SU-DHL-6 (cell line): ENCODE measurements around the gene METRN.

ENCODE experiments used
- H2AFZ ChIP-seq: fragments of 200-600 bp; sonication (generic); 2 replicates; pipeline ENCODE4 v1.6.1; 2014; ENCODE audit warnings: low read depth, mild to moderate bottlenecking, moderate library complexity, mixed read lengths, antibody characterized with exemption, low read length; ENCODE audit not compliant: severe bottlenecking
- H3F3A ChIP-seq: fragments of 200-600 bp; shearing (Covaris generic); 2 replicates; pipeline ENCODE4 v1.6.0; 2016; ENCODE audit warnings: antibody characterized with exemption, mild to moderate bottlenecking; ENCODE audit not compliant: insufficient read depth
- H3K27ac ChIP-seq: fragments of 200-600 bp; sonication (generic); 2 replicates; pipeline ENCODE4 v1.5.1; 2016; ENCODE audit warnings: low read depth, mild to moderate bottlenecking, low read length, moderate library complexity, mixed read lengths
- H3K27me3 ChIP-seq: fragments of 200-600 bp; sonication (generic), shearing (Covaris generic); 2 replicates; pipeline ENCODE4 v1.6.0; 2014; ENCODE audit warnings: mild to moderate bottlenecking, low read length
- H3K36me3 ChIP-seq: fragments of 200-600 bp; sonication (generic); 2 replicates; pipeline ENCODE4 v1.6.1; 2014; ENCODE audit warnings: mild to moderate bottlenecking, low read length, mixed read lengths
- H3K4me2 ChIP-seq: fragments of 300-600, 200-600 bp; shearing (Covaris generic), sonication (generic); 2 replicates; pipeline ENCODE4 v1.6.0; 2014; ENCODE audit warnings: low read length, low read depth, mild to moderate bottlenecking; ENCODE audit not compliant: poor library complexity, severe bottlenecking
- H3K4me3 ChIP-seq: fragments of 200-600 bp; sonication (generic); 2 replicates; pipeline ENCODE4 v1.5.1; 2014; ENCODE audit warnings: antibody characterized with exemption, low read length, mild to moderate bottlenecking, mixed read lengths; ENCODE audit not compliant: insufficient read depth, poor library complexity, severe bottlenecking
- H3K79me2 ChIP-seq: fragments of 200-600 bp; sonication (generic); 2 replicates; pipeline ENCODE4 v1.6.1; 2014; ENCODE audit warnings: mild to moderate bottlenecking, low read length, moderate library complexity; ENCODE audit not compliant: insufficient read depth
- H3K9ac ChIP-seq: fragments of 200-600 bp; sonication (generic); 2 replicates; pipeline ENCODE4 v1.7.0; 2014; ENCODE audit warnings: mild to moderate bottlenecking, low read length
- H3K9me2 ChIP-seq: fragments of 200-600 bp; sonication (generic); replicated peaks from 2 replicates; pipeline ENCODE4 v1.6.1; 2014; ENCODE audit warnings: low read length; ENCODE audit not compliant: insufficient read depth
- H3K9me3 ChIP-seq: fragments of 200-600 bp; sonication (generic); 2 replicates; pipeline ENCODE4 v1.6.1; 2014; ENCODE audit warnings: low read length, mixed read lengths; ENCODE audit not compliant: insufficient read depth
- H4K20me1 ChIP-seq: fragments of 200-600 bp; sonication (generic); 2 replicates; pipeline ENCODE4 v1.6.1; 2014; ENCODE audit warnings: low read depth, mild to moderate bottlenecking, antibody characterized with exemption, low read length, moderate library complexity, mixed read lengths
- CTCF ChIP-seq: fragments of 200-600 bp; sonication (generic); IDR thresholded peaks from one replicate; pipeline ENCODE4 v1.5.1; 2017; ENCODE audit warnings: antibody characterized with exemption, mild to moderate bottlenecking, low read length, moderate library complexity; ENCODE audit not compliant: insufficient read depth, poor library complexity, severe bottlenecking
- EZH2phosphoT487 ChIP-seq: fragments of 200-600 bp; sonication (generic), shearing (Covaris generic); conservative IDR thresholded peaks from 2 replicates; pipeline ENCODE4 v1.6.1; 2018; ENCODE audit warnings: mild to moderate bottlenecking, antibody characterized with exemption, low read length, moderate library complexity, mixed read lengths

METRN gene

GRCh38 chr16:760065-760464, 45.1 kb downstream of the METRN start:
- H2AFZ ChIP-seq = no peak overlapping the region
- H3K4me3 ChIP-seq = no peak overlapping the region
- H3K9ac ChIP-seq = no peak overlapping the region
- H4K20me1 ChIP-seq = no peaks in the 10 kb centered on the region
- H3K9me3 ChIP-seq = no peaks in the 10 kb centered on the region
- no peak overlapping the region for H3K27ac ChIP-seq
- TF ChIP-seq EZH2phosphoT487 (no peak), CTCF (no peak)
- no peaks in the 10 kb centered on the region for H3K79me2 ChIP-seq
- H3K36me3 ChIP-seq = no peaks in the 10 kb centered on the region
- no peaks in the 10 kb centered on the region for H3F3A ChIP-seq
- no peaks in the 10 kb centered on the region for H3K9me2 ChIP-seq
- H3K4me2 ChIP-seq = no peak overlapping the region
- H3K27me3 ChIP-seq = no peaks in the 10 kb centered on the region

DNA sequence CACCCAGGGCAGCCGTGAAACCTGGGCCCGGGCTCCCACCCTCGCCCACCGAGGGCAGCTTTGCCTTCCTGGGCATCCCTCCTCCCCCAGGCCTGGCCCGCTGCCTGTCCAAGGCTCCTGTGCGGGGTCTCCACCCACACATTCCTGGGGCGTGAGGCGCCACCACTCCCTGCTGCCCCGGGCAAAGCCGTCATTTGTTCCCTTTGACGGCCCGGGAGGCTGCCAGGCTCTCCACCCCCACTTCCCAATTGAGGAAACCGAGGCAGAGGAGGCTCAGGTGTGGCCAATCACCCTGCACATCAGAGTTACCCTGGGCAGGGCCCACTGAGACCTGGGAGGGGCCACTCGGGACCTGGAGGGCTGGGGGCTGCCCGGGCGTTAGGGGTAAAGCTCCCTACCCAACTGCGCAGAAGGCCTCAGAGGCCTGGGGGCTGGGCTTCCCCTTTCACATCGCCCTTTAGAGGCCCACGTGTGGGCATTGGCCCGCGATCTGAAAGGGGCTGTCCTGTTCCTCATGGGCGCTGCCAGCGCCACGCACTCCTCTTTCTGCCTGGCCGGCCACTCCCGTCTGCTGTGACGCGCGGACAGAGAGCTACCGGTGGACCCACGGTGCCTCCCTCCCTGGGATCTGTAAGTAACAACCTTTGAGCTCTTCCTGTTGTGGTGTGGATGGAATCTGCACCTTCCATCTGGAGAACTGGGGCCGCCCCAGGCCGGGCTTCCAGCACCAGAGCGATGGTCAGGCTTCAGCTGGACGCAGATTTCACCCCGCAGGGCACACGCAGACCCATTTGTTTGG, 45.8 kb downstream of the METRN start, which contains the start of gene MSLN:
Gene MSLN (plus strand): TSS at position 190 of the 799 bp plus-strand sequence. CDS start 1,947 bp downstream, outside the sequence.
- Histone ChIP-seq H2AFZ (no peak within 1 kb of the TSS), H3K36me3 (no peaks in the 10 kb centered on the region), H3K4me2 (no peak within 1 kb of the TSS), H3K9me2 (no peaks in the 10 kb centered on the region), H3K27me3 (no peaks in the 10 kb centered on the region), H4K20me1 (no peaks in the 10 kb centered on the region), H3F3A (no peaks in the 10 kb centered on the region), H3K27ac (no peak within 1 kb of the TSS), H3K9ac (no peak within 1 kb of the TSS), H3K4me3 (no peak within 1 kb of the TSS), H3K79me2 (no peaks in the 10 kb centered on the region), H3K9me3 (no peaks in the 10 kb centered on the region)
- TF ChIP-seq CTCF (no peak), EZH2phosphoT487 (no peak)

DNA sequence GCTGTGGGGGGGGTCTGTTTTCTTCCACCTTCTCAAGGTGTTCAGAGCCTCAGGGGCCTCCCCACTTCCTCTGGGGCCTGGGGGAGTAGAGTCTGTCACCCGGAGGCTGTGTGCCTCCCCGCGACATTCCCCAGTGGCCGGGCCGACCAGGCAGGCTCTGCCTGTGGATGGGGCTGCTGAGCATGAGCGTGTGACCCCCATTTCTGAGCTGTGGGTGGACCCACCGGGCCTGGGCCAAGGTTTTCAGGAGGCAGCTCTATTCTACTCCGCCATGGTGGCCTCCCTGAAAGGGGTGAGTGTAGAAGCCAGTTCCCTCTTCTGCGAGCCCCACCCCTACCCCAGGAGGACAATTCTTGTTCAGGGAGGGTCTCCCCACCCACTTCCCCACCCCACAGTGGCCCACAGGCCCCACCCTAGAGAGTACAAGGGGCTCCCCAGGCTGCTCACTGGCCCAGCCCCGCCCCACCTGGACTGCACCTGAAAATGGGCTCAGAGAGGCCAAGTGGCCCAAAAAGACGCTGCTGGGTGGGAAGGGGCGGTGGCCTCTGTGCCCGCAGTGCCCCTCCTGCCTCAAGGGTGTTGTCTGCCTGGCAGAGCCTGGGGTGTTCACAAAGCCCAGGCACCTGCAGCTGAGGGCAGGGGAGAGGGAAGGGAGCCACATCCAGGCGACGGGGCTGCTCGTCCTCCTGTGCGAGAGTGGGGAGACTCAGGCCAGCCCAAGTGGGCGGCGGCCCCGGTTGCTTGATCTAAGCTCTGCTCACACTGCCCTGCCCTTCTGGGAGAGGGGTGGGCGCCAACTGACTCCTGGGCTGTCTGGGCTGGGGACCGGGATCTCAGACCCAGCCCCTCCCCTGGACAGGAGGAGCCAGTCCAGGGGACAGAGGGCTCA, 47.0 kb downstream of the METRN start:
- H3K27me3 ChIP-seq = no peaks in the 10 kb centered on the region
- H3K36me3 ChIP-seq = no peaks in the 10 kb centered on the region
- no peak overlapping the region for H3K4me3 ChIP-seq
- H3K9me3 ChIP-seq = no peaks in the 10 kb centered on the region
- H3K9ac ChIP-seq = no peak overlapping the region
- no peak for TF ChIP-seq CTCF
- H3K27ac ChIP-seq = no peak overlapping the region
- no peak overlapping the region for H3K4me2 ChIP-seq
- H4K20me1 ChIP-seq = no peaks in the 10 kb centered on the region
- H2AFZ ChIP-seq = no peak overlapping the region
- H3K79me2 ChIP-seq = no peaks in the 10 kb centered on the region
- no peaks in the 10 kb centered on the region for H3K9me2 ChIP-seq
- no peaks in the 10 kb centered on the region for H3F3A ChIP-seq
